ENCODE measurements around the gene MED12L. TPM values are rescaled to one million over a fixed set of nuclear protein-coding genes. Genes with fewer than 3 reads are reported as not detected.

The MED12L gene
- total RNA-seq, 1 experiment from 2014 or later = 6.4 TPM

GRCh38 chr3:151305775-151306151 is 220.3 kb downstream of the MED12L start (continued):
- no peak for TF ChIP-seq SIN3A (IDR thresholded peaks at IDR 0.05; ENCODE audit: low read depth)
- TF ChIP-seq EGR1 (IDR thresholded peaks at IDR 0.05; ENCODE audit: low read depth) = no peak
- no peak for TF ChIP-seq YY1 (IDR thresholded peaks at IDR 0.05; ENCODE audit: extremely low read depth, insufficient replicate concordance, low read depth, low read length)

- ATAC-seq (no peak), DNase-seq (ENCODE audit: low read depth, low spot score) (no peak)
- Histone ChIP-seq H2AFZ (ENCODE audit: low read depth, low read length, poor library complexity, severe bottlenecking) (no peak overlapping the region), H3K9ac (ENCODE audit: low read length) (peak overlapping the region; percentile 50), H3K27ac (ENCODE audit: low read depth, low read length) (peak overlapping the region; percentile 75), H3K9me3 (ENCODE audit: control insufficient read depth in 1 of 2, insufficient read depth in 1 of 2, low read depth in 1 of 2, low read length in 2 of 2) (no peaks in the 10 kb centered on the region), H3K27me3 (ENCODE audit: insufficient read depth, low read length) (no peaks in the 10 kb centered on the region), H3K4me3 (replicated peaks in 1 of 2; ENCODE audit: low read depth in 1 of 2, low read length in 2 of 2) (no peak overlapping the region), H3K79me2 (ENCODE audit: insufficient read depth, low read length) (no peaks in the 10 kb centered on the region), H3K4me2 (ENCODE audit: low read length) (peak overlapping the region; percentile 72), H3K4me1 (ENCODE audit: control insufficient read depth in 1 of 2, insufficient read depth in 2 of 2, low read length in 2 of 2) (peaks cover 26 to 62% of the 10 kb centered on the region in 2 experiments), H3K9me2 (ENCODE audit: insufficient read depth) (no peaks in the 10 kb centered on the region), H3K36me3 (ENCODE audit: control insufficient read depth in 1 of 2, insufficient read depth in 2 of 2, low read length in 2 of 2) (no peaks in the 10 kb centered on the region), H4K20me1 (ENCODE audit: insufficient read depth) (no peaks in the 10 kb centered on the region)
- ChIA-PET CTCF (interaction anchor here (1.8 to 2.1 kb wide), 2 partner anchors 21 to 120 kb away, joined by 6 to 10 read pairs; no protein-coding TSS in a partner anchor), POLR2A (interaction anchor here (1.6 to 1.7 kb wide), 2 partner anchors 10 kb away, joined by 4 to 9 read pairs; partner anchors contain the start of gene GPR87), RAD21 (ENCODE audit: low non-redundant PET in 1 of 2, low total read pairs in 2 of 2, uncharacterized antibody in 2 of 2, unreplicated experiment in 2 of 2) (no interaction called here)
- intact Hi-C loops (cut with micrococcal nuclease) = no loop called here
- BruUV-seq (replicated peaks) = no TSS peak
- TF ChIP-seq TCF7L2 (IDR thresholded peaks at IDR 0.05; ENCODE audit: borderline replicate concordance, extremely low read depth, insufficient read depth, insufficient read length) (no peak), RAD21 (IDR thresholded peaks at IDR 0.05; ENCODE audit: low read depth) (no peak), YY1 (IDR thresholded peaks at IDR 0.05; ENCODE audit: extremely low read depth, insufficient replicate concordance, low read depth, low read length) (no peak), POLR2A (IDR thresholded peaks at IDR 0.05; ENCODE audit: borderline replicate concordance, extremely low read depth, insufficient read depth, insufficient read length) (no peak), CEBPB (IDR thresholded peaks at IDR 0.05; ENCODE audit: low read depth) (0 out of 2 replicates have a peak, but pooled peaks have one; percentile 17), SIN3A (IDR thresholded peaks at IDR 0.05; ENCODE audit: low read depth) (no peak)
These were observed 220.8 kb downstream of the MED12L start for GRCh38 chr3:151306168-151306810.

GRCh38 chr3:151307131-151307530 is 221.7 kb downstream of the MED12L start:
- CTCF ChIA-PET = no interaction called here
- POLR2A ChIA-PET = interaction anchor here (1.7 kb wide), 1 partner anchor 10 kb away, joined by 4 read pairs; the partner anchor contains the start of gene GPR87
- H3K9ac ChIP-seq (ENCODE audit: low read length) = no peak overlapping the region
- H3K36me3 ChIP-seq (ENCODE audit: control insufficient read depth in 1 of 2, insufficient read depth in 2 of 2, low read length in 2 of 2) = no peaks in the 10 kb centered on the region
- RAD21 ChIA-PET (ENCODE audit: low non-redundant PET in 1 of 2, low total read pairs in 2 of 2, uncharacterized antibody in 2 of 2, unreplicated experiment in 2 of 2) = no interaction called here
- no peak overlapping the region for H3K27ac ChIP-seq (ENCODE audit: low read depth, low read length)
- H3K79me2 ChIP-seq (ENCODE audit: insufficient read depth, low read length) = no peaks in the 10 kb centered on the region
- H3K4me2 ChIP-seq (ENCODE audit: low read length) = peak overlapping the region; percentile 72
- BruUV-seq (replicated peaks) = no TSS peak
- TF ChIP-seq EZH2phosphoT487 (IDR thresholded peaks at IDR 0.05; ENCODE audit: borderline replicate concordance) (no peak), JUND (IDR thresholded peaks at IDR 0.05) (no peak), EZH2 (IDR thresholded peaks at IDR 0.05) (no peak)
- no peak overlapping the region for H2AFZ ChIP-seq (ENCODE audit: low read depth, low read length, poor library complexity, severe bottlenecking)
- H3K9me2 ChIP-seq (ENCODE audit: insufficient read depth) = no peaks in the 10 kb centered on the region
- intact Hi-C loops (cut with micrococcal nuclease) = no loop called here
- H4K20me1 ChIP-seq (ENCODE audit: insufficient read depth) = no peaks in the 10 kb centered on the region
- no peak for ATAC-seq
- no peak overlapping the region for H3K4me3 ChIP-seq (replicated peaks in 1 of 2; ENCODE audit: low read depth in 1 of 2, low read length in 2 of 2)
- H3K27me3 ChIP-seq (ENCODE audit: insufficient read depth, low read length) = no peaks in the 10 kb centered on the region
- no peaks in the 10 kb centered on the region for H3K9me3 ChIP-seq (ENCODE audit: control insufficient read depth in 1 of 2, insufficient read depth in 1 of 2, low read depth in 1 of 2, low read length in 2 of 2)
- H3K4me1 ChIP-seq (ENCODE audit: control insufficient read depth in 1 of 2, insufficient read depth in 2 of 2, low read length in 2 of 2) = peaks cover 26 to 57% of the 10 kb centered on the region in 2 experiments
- DNase-seq (ENCODE audit: low read depth, low spot score) = no peak
